H9 (cell line): ENCODE results near the gene SETBP1. TPM values are rescaled to one million over a fixed set of nuclear protein-coding genes. Genes with fewer than 3 reads are reported as not detected.

ENCODE experiments used
- DNase-seq: peaks from one replicate; pipeline ENCODE4 v3.0.0-alpha.2; 2017
- H2AFZ ChIP-seq: one replicate; pipeline ENCODE4 v1.6.1; 2013; ENCODE audit warnings: mild to moderate bottlenecking, low read length, control low read depth, moderate library complexity
- H2AK5ac ChIP-seq: 2 replicates; pipeline ENCODE4 v1.6.1; 2013; ENCODE audit warnings: low read length, control low read depth, mixed read lengths; ENCODE audit not compliant: insufficient read length
- H2BK120ac ChIP-seq: one replicate; pipeline ENCODE4 v1.6.1; 2013; ENCODE audit warnings: low read depth, mild to moderate bottlenecking, low read length, control low read depth, inconsistent platforms; ENCODE audit not compliant: poor library complexity, severe bottlenecking
- H2BK12ac ChIP-seq: 2 replicates; pipeline ENCODE4 v1.6.1; 2013; ENCODE audit warnings: low read length, control low read depth, mixed read lengths, low read depth; ENCODE audit not compliant: insufficient read length
- H2BK15ac ChIP-seq: 2 replicates; pipeline ENCODE4 v1.6.1; 2013; ENCODE audit warnings: low read depth, low read length, control low read depth
- H2BK20ac ChIP-seq: one replicate; pipeline ENCODE4 v1.6.1; 2013; ENCODE audit warnings: low read depth, mild to moderate bottlenecking, low read length, control low read depth, inconsistent platforms; ENCODE audit not compliant: poor library complexity, severe bottlenecking
- H2BK5ac ChIP-seq: 2 replicates; pipeline ENCODE4 v1.6.1; 2013; ENCODE audit warnings: low read length, control low read depth, mixed read lengths; ENCODE audit not compliant: insufficient read length
- H3K14ac ChIP-seq: 2 replicates; pipeline ENCODE4 v1.6.1; 2013; ENCODE audit warnings: low read length, control low read depth; ENCODE audit not compliant: insufficient read depth
- H3K18ac ChIP-seq: 2 replicates; pipeline ENCODE4 v1.6.1; 2013; ENCODE audit warnings: low read depth, mild to moderate bottlenecking, mixed read lengths, low read length, control low read depth; ENCODE audit not compliant: insufficient read length
- H3K23ac ChIP-seq: 2 replicates; pipeline ENCODE4 v1.6.1; 2013; ENCODE audit warnings: low read length, control low read depth, mixed read lengths, low read depth; ENCODE audit not compliant: insufficient read length
- H3K23me2 ChIP-seq: 2 replicates; pipeline ENCODE4 v1.6.1; 2013; ENCODE audit warnings: low read depth, mild to moderate bottlenecking, mixed read lengths, low read length, control low read depth; ENCODE audit not compliant: insufficient read length, poor library complexity, severe bottlenecking
- H3K27ac ChIP-seq: 2 replicates; pipeline ENCODE4 v1.5.1; 2013; ENCODE audit warnings: low read length, control low read depth, mixed read lengths, low read depth; ENCODE audit not compliant: insufficient read length
- H3K27me3 ChIP-seq: 2 replicates; pipeline ENCODE4 v1.6.1; 2013; ENCODE audit warnings: low read length, control low read depth, inconsistent platforms; ENCODE audit not compliant: insufficient read depth
- H3K4ac ChIP-seq: 2 replicates; pipeline ENCODE4 v1.6.1; 2013; ENCODE audit warnings: low read depth, mild to moderate bottlenecking, control low read depth, inconsistent platforms, low read length, moderate library complexity
- H3K4me1 ChIP-seq: 2 replicates; pipeline ENCODE4 v1.6.1; 2013; ENCODE audit warnings: low read length, control low read depth, inconsistent platforms; ENCODE audit not compliant: insufficient read depth
- H3K4me2 ChIP-seq: 2 replicates; pipeline ENCODE4 v1.6.1; 2013; ENCODE audit warnings: low read length, control low read depth, mixed read lengths; ENCODE audit not compliant: insufficient read length, insufficient read depth
- H3K56ac ChIP-seq: 2 replicates; pipeline ENCODE4 v1.6.1; 2013; ENCODE audit warnings: low read depth, mild to moderate bottlenecking, mixed read lengths, low read length, control low read depth; ENCODE audit not compliant: insufficient read length
- H3K79me1 ChIP-seq: 2 replicates; pipeline ENCODE4 v1.6.1; 2013; ENCODE audit warnings: low read depth, mild to moderate bottlenecking, moderate library complexity, low read length, control low read depth, inconsistent platforms; ENCODE audit not compliant: insufficient read depth, poor library complexity, severe bottlenecking
- H3K79me2 ChIP-seq: 2 replicates; pipeline ENCODE4 v1.6.1; 2013; ENCODE audit warnings: low read length, control low read depth, inconsistent platforms; ENCODE audit not compliant: insufficient read depth
- H3K9ac ChIP-seq: 2 replicates; pipeline ENCODE4 v1.6.1; 2013; ENCODE audit warnings: low read length, control low read depth, mixed read lengths; ENCODE audit not compliant: insufficient read length; ENCODE audit errors: extremely low read depth
- H3K9me3 ChIP-seq: one replicate; pipeline ENCODE4 v1.6.1; 2013; ENCODE audit warnings: low read depth, low read length, inconsistent platforms; ENCODE audit not compliant: control insufficient read depth
- H3T11ph ChIP-seq: one replicate; pipeline ENCODE4 v1.6.1; 2013; ENCODE audit warnings: mild to moderate bottlenecking, low read length, control low read depth, inconsistent platforms
- H4K20me1 ChIP-seq: one replicate; pipeline ENCODE4 v1.6.1; 2013; ENCODE audit not compliant: control insufficient read depth, insufficient read length, insufficient read depth
- H4K5ac ChIP-seq: 2 replicates; pipeline ENCODE4 v1.6.1; 2013; ENCODE audit warnings: low read depth, mild to moderate bottlenecking, mixed read lengths, low read length, control low read depth; ENCODE audit not compliant: insufficient read length
- H4K8ac ChIP-seq: replicated peaks from 2 replicates; pipeline ENCODE4 v1.6.1; 2013; ENCODE audit warnings: low read length, control low read depth, mixed read lengths, low read depth; ENCODE audit not compliant: insufficient read length
- H4K91ac ChIP-seq: 2 replicates; pipeline ENCODE4 v1.6.1; 2013; ENCODE audit warnings: low read depth, mild to moderate bottlenecking, moderate library complexity, mixed read lengths, low read length, control low read depth; ENCODE audit not compliant: insufficient read length
- H3K27ac Mint-ChIP-seq, 3 experiments: 2 replicates in 2 of 3; 3 replicates in 1 of 3; pipeline ENCODE4 v1.8.0; 2020 to 2021; ENCODE audit warnings: mixed read lengths in 3 of 3, mild to moderate bottlenecking in 1 of 3, moderate library complexity in 1 of 3
- H3K27me3 Mint-ChIP-seq: 2 replicates; pipeline ENCODE4 v1.8.0; 2021; ENCODE audit warnings: low read depth, mild to moderate bottlenecking, moderate library complexity, mixed read lengths
- H3K36me3 Mint-ChIP-seq, 3 experiments: 2 replicates in 2 of 3; 3 replicates in 1 of 3; pipeline ENCODE4 v1.8.0; 2020 to 2021; ENCODE audit warnings: low read depth in 3 of 3, mixed read lengths in 3 of 3; ENCODE audit not compliant: insufficient read depth in 1 of 3
- H3K4me1 Mint-ChIP-seq, 2 experiments: 2 replicates each; pipeline ENCODE4 v1.8.0; 2020; ENCODE audit warnings: mixed read lengths in 2 of 2
- H3K4me3 Mint-ChIP-seq, 2 experiments: 2 replicates in 1 of 2; 3 replicates in 1 of 2; pipeline ENCODE4 v1.8.0; 2020 to 2021; ENCODE audit warnings: mild to moderate bottlenecking in 2 of 2, mixed read lengths in 2 of 2, moderate library complexity in 1 of 2
- H3K9me3 Mint-ChIP-seq, 2 experiments: 2 replicates in 1 of 2; 3 replicates in 1 of 2; pipeline ENCODE4 v1.8.0; 2020; ENCODE audit warnings: mild to moderate bottlenecking in 2 of 2, mixed read lengths in 2 of 2, moderate library complexity in 1 of 2
- WGBS: extraction: QIAGEN DNeasy Blood & Tissue Kit; methylation state at CpG from one replicate; pipeline ENCODE4 v1.1.7; 2013; ENCODE audit warnings: missing lambda C conversion rate, low lambda C conversion rate, mixed read lengths; ENCODE audit not compliant: insufficient read length; ENCODE audit errors: extremely low coverage; 5-methylcytosine and 5-hydroxymethylcytosine counted together
- total RNA-seq: library from RNA; stranded (reverse); gene quantifications from 2 replicates; pipeline ENCODE4 v1.2.1, GENCODE V29; 2021
- TF ChIP-seq, protein P1 (sequence below): fragments of 200-600 bp; sonication (generic); conservative IDR thresholded peaks from 3 replicates; pipeline ENCODE4 v1.8.0; 2021; ENCODE audit warnings: antibody characterized with exemption, mild to moderate bottlenecking

Gene SETBP1
- total RNA-seq, 1 experiment from 2014 or later, result 4.6 TPM

DNA sequence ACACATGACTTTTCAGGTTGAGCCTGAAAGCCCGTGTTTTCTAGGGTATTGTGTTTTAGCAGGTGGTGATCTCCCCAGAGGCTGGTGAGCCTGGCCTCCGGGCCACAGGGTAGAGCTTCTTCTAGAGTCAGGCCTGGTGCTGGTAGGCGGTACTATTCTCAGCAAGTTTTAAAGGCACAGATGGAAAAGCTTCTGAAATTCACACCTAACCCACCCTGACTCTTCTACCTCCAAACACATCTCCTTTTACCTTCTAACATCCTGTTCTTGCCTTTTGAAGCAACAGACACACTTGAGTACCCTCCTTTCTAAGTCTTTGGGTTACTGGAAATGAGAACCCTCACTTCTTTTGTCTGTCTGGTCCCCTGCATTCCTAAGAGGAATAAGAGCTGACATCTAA is 191.1 kb downstream of the SETBP1 start:
- no peak overlapping the region for H2BK20ac ChIP-seq
- TF ChIP-seq, protein P1, sequence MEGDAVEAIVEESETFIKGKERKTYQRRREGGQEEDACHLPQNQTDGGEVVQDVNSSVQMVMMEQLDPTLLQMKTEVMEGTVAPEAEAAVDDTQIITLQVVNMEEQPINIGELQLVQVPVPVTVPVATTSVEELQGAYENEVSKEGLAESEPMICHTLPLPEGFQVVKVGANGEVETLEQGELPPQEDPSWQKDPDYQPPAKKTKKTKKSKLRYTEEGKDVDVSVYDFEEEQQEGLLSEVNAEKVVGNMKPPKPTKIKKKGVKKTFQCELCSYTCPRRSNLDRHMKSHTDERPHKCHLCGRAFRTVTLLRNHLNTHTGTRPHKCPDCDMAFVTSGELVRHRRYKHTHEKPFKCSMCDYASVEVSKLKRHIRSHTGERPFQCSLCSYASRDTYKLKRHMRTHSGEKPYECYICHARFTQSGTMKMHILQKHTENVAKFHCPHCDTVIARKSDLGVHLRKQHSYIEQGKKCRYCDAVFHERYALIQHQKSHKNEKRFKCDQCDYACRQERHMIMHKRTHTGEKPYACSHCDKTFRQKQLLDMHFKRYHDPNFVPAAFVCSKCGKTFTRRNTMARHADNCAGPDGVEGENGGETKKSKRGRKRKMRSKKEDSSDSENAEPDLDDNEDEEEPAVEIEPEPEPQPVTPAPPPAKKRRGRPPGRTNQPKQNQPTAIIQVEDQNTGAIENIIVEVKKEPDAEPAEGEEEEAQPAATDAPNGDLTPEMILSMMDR, result no peak
- Mint-ChIP-seq H3K27me3 (no peaks in the 10 kb centered on the region; the same call in none of the 2 replicates), H3K4me3 (no peak overlapping the region), H3K4me1 (peaks cover 8 to 9% of the 10 kb centered on the region in 2 experiments), H3K36me3 (peaks cover 0 to 4% (median 0%) of the 10 kb centered on the region in 3 experiments; a peak in 2 of 7 replicates), H3K27ac (no peak overlapping the region; a peak in 1 of 7 replicates), H3K9me3 (no peaks in the 10 kb centered on the region)
- H3K27me3 ChIP-seq, result no peaks in the 10 kb centered on the region
- H2BK12ac ChIP-seq, result no peak overlapping the region
- H2AFZ ChIP-seq, result no peak overlapping the region
- no peak overlapping the region for H3K56ac ChIP-seq
- H3K14ac ChIP-seq, result no peak overlapping the region
- no peak overlapping the region for H2BK15ac ChIP-seq
- no peak overlapping the region for H3K23ac ChIP-seq
- DNase-seq, result no peak
- no peak overlapping the region for H4K8ac ChIP-seq
- H3K18ac ChIP-seq, result no peak overlapping the region
- no peak overlapping the region for H2AK5ac ChIP-seq
- no peaks in the 10 kb centered on the region for H4K20me1 ChIP-seq
- H3K9ac ChIP-seq, result no peak overlapping the region
- no peak overlapping the region for H4K91ac ChIP-seq
- H3K27ac ChIP-seq, result no peak overlapping the region
- no peaks in the 10 kb centered on the region for H3K79me2 ChIP-seq
- no peak overlapping the region for H3K4me2 ChIP-seq
- no peak overlapping the region for H2BK120ac ChIP-seq
- no CpG with 5 or more reads among the region's 3 CpGs for WGBS
- no peak overlapping the region for H2BK5ac ChIP-seq
- no peak overlapping the region for H4K5ac ChIP-seq
- H3K9me3 ChIP-seq, result no peaks in the 10 kb centered on the region
- H3T11ph ChIP-seq, result no peak overlapping the region
- no peaks in the 10 kb centered on the region for H3K79me1 ChIP-seq
- H3K4ac ChIP-seq, result no peak overlapping the region
- H3K4me1 ChIP-seq, result peaks cover 2% of the 10 kb centered on the region; the same call in 1 of the 2 replicates
- no peaks in the 10 kb centered on the region for H3K23me2 ChIP-seq
